DND-41 (cell line): ENCODE data around the gene TFB1M.

Source experiments
- ATAC-seq: fragments of 200-7000 bp; cut with Tn5 transposase; 3 replicates; pipeline ENCODE4 v1.9.1; 2021; ENCODE audit warnings: low read depth; ENCODE audit not compliant: insufficient read depth
- DNase-seq: peaks from one replicate; pipeline ENCODE4 v3.0.0-alpha.2; 2020
- H2AFZ ChIP-seq: 2 replicates; pipeline ENCODE4 v1.6.0; 2012; ENCODE audit warnings: low read depth, low read length
- H3K27ac ChIP-seq: 2 replicates; pipeline ENCODE4 v1.5.1; 2012; ENCODE audit warnings: low read length, inconsistent platforms
- H3K27me3 ChIP-seq: fragments of 200-600 bp; sonication (generic); 2 replicates; pipeline ENCODE4 v1.6.0; 2012; ENCODE audit warnings: low read length, mild to moderate bottlenecking, inconsistent platforms; ENCODE audit not compliant: insufficient read depth, poor library complexity
- H3K36me3 ChIP-seq: 2 replicates; pipeline ENCODE4 v1.5.1; 2012; ENCODE audit warnings: low read length, inconsistent platforms; ENCODE audit not compliant: insufficient read depth
- H3K4me1 ChIP-seq: 2 replicates; pipeline ENCODE4 v1.5.1; 2012; ENCODE audit warnings: mild to moderate bottlenecking, low read length; ENCODE audit not compliant: insufficient read depth
- H3K4me2 ChIP-seq: 2 replicates; pipeline ENCODE4 v1.6.0; 2012; ENCODE audit warnings: mild to moderate bottlenecking, moderate library complexity, low read length, inconsistent platforms; ENCODE audit not compliant: insufficient read depth
- H3K4me3 ChIP-seq, 2 experiments: fragments of 200-600 bp in 1 of 2; shearing (Covaris generic) in 1 of 2; 2 replicates each; pipeline ENCODE4 v1.5.1; 2012 to 2016; ENCODE audit warnings: inconsistent platforms in 2 of 2, low read length in 2 of 2, mild to moderate bottlenecking in 2 of 2, low read depth in 1 of 2, moderate library complexity in 1 of 2
- H3K79me2 ChIP-seq: 2 replicates; pipeline ENCODE4 v1.6.0; 2012; ENCODE audit warnings: low read length, inconsistent platforms; ENCODE audit not compliant: insufficient read depth
- H3K9ac ChIP-seq: 2 replicates; pipeline ENCODE4 v1.6.0; 2012; ENCODE audit warnings: low read depth, mild to moderate bottlenecking, inconsistent platforms, low read length, moderate library complexity
- H3K9me3 ChIP-seq: 2 replicates; pipeline ENCODE4 v1.5.1; 2012; ENCODE audit warnings: low read length, moderate library complexity, mild to moderate bottlenecking, inconsistent platforms; ENCODE audit not compliant: insufficient read depth, severe bottlenecking
- H4K20me1 ChIP-seq: 2 replicates; pipeline ENCODE4 v1.6.0; 2012; ENCODE audit warnings: low read length; ENCODE audit not compliant: insufficient read depth
- EZH2 ChIP-seq: IDR thresholded peaks from 3 replicates; pipeline ENCODE4 v1.6.1; 2012; ENCODE audit warnings: borderline replicate concordance, low read depth, mild to moderate bottlenecking, moderate library complexity, low read length, inconsistent platforms; ENCODE audit not compliant: severe bottlenecking
- TF ChIP-seq, protein P1 (sequence below): IDR thresholded peaks from 2 replicates; pipeline ENCODE4 v1.5.1; 2012; ENCODE audit warnings: borderline replicate concordance, low read length, moderate library complexity, mild to moderate bottlenecking; ENCODE audit not compliant: poor library complexity, severe bottlenecking; ENCODE audit errors: extremely low read depth

Gene TFB1M

DNA sequence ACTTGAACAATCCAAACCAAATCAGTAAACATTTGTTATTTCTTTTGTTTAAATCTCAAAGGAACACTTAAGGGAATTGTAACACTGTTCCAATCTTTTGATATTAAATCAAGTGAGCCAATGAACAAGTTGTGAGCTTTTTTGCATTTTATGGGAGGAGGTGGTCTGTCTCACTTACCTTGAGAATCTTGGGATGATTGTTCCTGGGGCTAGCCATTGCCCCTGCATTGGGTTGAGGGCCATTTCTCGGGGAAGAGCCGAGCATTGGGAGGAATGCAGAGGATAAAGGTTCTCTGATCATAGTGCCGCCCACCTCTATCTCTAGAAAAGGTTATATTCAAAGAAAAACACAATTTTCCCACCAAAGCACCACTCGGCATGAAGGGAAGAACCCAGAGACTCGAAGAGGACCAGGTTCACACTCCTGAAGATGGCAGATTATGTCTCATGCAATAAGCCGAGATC is 13.8 kb upstream of the TFB1M start:
- no peak for TF ChIP-seq EZH2
- TF ChIP-seq, protein P1, sequence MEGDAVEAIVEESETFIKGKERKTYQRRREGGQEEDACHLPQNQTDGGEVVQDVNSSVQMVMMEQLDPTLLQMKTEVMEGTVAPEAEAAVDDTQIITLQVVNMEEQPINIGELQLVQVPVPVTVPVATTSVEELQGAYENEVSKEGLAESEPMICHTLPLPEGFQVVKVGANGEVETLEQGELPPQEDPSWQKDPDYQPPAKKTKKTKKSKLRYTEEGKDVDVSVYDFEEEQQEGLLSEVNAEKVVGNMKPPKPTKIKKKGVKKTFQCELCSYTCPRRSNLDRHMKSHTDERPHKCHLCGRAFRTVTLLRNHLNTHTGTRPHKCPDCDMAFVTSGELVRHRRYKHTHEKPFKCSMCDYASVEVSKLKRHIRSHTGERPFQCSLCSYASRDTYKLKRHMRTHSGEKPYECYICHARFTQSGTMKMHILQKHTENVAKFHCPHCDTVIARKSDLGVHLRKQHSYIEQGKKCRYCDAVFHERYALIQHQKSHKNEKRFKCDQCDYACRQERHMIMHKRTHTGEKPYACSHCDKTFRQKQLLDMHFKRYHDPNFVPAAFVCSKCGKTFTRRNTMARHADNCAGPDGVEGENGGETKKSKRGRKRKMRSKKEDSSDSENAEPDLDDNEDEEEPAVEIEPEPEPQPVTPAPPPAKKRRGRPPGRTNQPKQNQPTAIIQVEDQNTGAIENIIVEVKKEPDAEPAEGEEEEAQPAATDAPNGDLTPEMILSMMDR: no peak
- Histone ChIP-seq H3K4me1 (no peaks in the 10 kb centered on the region), H3K9me3 (no peaks in the 10 kb centered on the region), H3K27me3 (peaks cover 7% of the 10 kb centered on the region), H4K20me1 (no peaks in the 10 kb centered on the region), H3K79me2 (no peaks in the 10 kb centered on the region), H3K4me3 (no peak overlapping the region), H3K4me2 (no peak overlapping the region), H2AFZ (no peak overlapping the region), H3K27ac (no peak overlapping the region), H3K9ac (no peak overlapping the region), H3K36me3 (no peaks in the 10 kb centered on the region)
- DNase-seq: no peak
- ATAC-seq: no peak

DNA sequence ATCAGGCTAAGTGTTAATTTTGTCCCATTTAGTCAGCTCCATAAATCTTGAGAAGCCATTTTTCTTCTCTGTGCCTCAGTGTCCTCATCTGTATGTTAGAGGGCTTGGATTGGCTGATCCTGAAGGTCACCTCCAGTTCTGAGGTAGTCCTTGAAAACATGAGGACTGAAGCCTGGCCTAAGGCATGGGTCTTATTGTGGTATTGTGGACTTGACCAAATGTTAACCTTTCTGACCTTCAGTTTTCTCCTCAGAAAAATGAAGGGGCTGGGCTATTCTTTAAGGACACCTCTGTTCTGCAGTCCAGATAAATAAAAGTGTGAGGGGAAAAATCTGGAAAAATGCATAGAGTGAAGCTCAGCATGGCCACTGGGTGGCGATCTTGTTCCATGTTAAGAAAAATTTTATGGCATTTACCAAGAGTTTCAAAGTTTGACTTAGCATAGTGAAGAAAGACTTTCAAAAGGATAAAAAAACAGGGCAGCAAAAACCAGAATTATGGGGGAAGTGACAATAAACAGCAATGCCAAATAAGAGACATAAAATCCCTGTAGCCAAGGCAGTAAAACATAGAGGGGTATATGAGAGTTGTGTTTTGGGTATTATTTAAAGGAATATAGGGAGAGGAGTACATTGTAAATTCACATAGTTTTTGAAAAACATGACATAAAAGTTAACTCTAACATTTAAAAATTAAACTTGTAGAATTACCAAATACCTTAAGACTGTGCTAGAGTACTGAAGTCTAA is 13.2 kb upstream of the TFB1M start:
- no peak overlapping the region for H3K4me3 ChIP-seq
- no peaks in the 10 kb centered on the region for H4K20me1 ChIP-seq
- no peaks in the 10 kb centered on the region for H3K79me2 ChIP-seq
- no peaks in the 10 kb centered on the region for H3K4me1 ChIP-seq
- H3K9ac ChIP-seq: no peak overlapping the region
- H3K9me3 ChIP-seq: no peaks in the 10 kb centered on the region
- H3K36me3 ChIP-seq: no peaks in the 10 kb centered on the region
- DNase-seq (peak; percentile 41), ATAC-seq (peak; percentile 66)
- no peak overlapping the region for H3K27ac ChIP-seq
- H3K4me2 ChIP-seq: no peak overlapping the region
- H3K27me3 ChIP-seq: peaks cover 7% of the 10 kb centered on the region
- TF ChIP-seq, protein P1: peak; percentile 84
- no peak for TF ChIP-seq EZH2
- no peak overlapping the region for H2AFZ ChIP-seq

DNA sequence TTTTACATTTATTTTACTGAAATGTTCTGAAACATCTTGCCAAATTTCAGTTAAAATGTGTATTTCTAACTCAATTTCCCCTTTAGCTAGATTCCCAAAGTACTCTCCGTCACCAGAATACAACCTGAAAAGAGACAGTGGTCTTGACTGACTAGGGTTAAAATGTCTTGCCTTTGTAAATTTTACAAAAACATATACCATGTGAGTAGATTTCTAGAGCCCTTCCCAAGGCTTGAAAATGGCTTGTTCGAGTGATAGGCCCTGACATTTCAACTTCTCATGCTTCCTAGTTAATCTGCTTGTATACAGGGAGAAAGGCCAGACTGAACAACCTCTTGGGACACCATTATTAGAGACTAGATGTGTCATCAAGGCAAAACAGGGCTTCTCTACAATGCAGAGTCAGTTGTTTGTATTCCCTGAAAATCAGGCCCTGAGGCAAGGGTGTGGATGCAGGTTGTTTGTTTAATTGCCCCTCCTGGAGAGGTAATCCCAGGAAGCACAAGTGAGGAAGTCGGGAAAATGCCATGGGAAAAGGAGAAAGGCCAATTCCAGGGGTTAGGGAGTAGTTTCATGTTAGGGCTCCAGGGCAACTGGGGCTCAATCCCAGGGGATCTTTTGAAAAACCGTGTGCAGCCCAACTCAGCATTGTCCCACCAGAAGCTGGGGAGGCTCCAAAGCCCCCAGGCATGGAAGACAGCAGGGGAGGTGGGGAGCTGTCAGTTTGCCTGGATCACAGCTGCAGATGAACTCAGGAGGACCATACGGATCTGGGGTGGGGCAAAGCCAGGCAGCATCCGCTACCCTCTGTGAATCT is 11.6 kb upstream of the TFB1M start:
- no peaks in the 10 kb centered on the region for H3K4me1 ChIP-seq
- H3K4me2 ChIP-seq: no peak overlapping the region
- no peak for ATAC-seq
- no peaks in the 10 kb centered on the region for H3K9me3 ChIP-seq
- H3K36me3 ChIP-seq: no peaks in the 10 kb centered on the region
- H3K27ac ChIP-seq: no peak overlapping the region
- no peaks in the 10 kb centered on the region for H4K20me1 ChIP-seq
- peaks cover 7% of the 10 kb centered on the region for H3K27me3 ChIP-seq
- H3K9ac ChIP-seq: no peak overlapping the region
- TF ChIP-seq EZH2: no peak
- TF ChIP-seq, protein P1: no peak
- H2AFZ ChIP-seq: no peak overlapping the region
- DNase-seq: no peak
- H3K79me2 ChIP-seq: no peaks in the 10 kb centered on the region
- H3K4me3 ChIP-seq: no peak overlapping the region
